RWPE1 (cell line): ENCODE data around the gene KCNK2.

ENCODE experiments used
- CTCF ChIA-PET: fragments of 350-600 bp; sonication (Branson Sonifier 250); formaldehyde crosslinking; extraction: SDS; loops from one replicate; lab custom pipeline; 2021; lab: Yijun Ruan, JAX
- POLR2A ChIA-PET: fragments of 400-600 bp; formaldehyde crosslinking; extraction: SDS; loops from one replicate; lab custom pipeline; 2020; ENCODE audit warnings: antibody characterized with exemption; ENCODE audit not compliant: low non-redundant PET; lab: Yijun Ruan, JAX
- DNase-seq: peaks from one replicate; pipeline ENCODE4 v3.0.0; 2012; ENCODE audit warnings: low spot score
- H3K27ac ChIP-seq: fragments of 450-650 bp; 2 replicates; pipeline ENCODE4 v1.5.1; 2017
- CTCF ChIP-seq: fragments of 450-650 bp; conservative IDR thresholded peaks from 2 replicates; pipeline ENCODE4 v1.5.1; 2017; ENCODE audit warnings: low read depth, mild to moderate bottlenecking

The KCNK2 gene

GRCh38 chr1:215087603-215088002 lies 5.1 kb downstream of the KCNK2 start:
- no peak for TF ChIP-seq CTCF
- ChIA-PET POLR2A (no interaction called here), CTCF (interaction anchor here (0.6 kb wide), 1 partner anchor 803 kb away, joined by 4 read pairs; no protein-coding TSS in a partner anchor)

GRCh38 chr1:215094381-215094780 lies 11.8 kb downstream of the KCNK2 start:
- no peak for DNase-seq
- ChIA-PET CTCF (no interaction called here), POLR2A (no interaction called here)
- TF ChIP-seq CTCF, result no peak
- no peak overlapping the region for H3K27ac ChIP-seq

More at GRCh38 chr1:215087603-215088002, 5.1 kb downstream of the KCNK2 start:
- no peak for DNase-seq
- H3K27ac ChIP-seq, result no peak overlapping the region

GRCh38 chr1:215095524-215095923 lies 13.0 kb downstream of the KCNK2 start:
- no peak for DNase-seq
- ChIA-PET CTCF (no interaction called here), POLR2A (no interaction called here)
- no peak for TF ChIP-seq CTCF
- no peak overlapping the region for H3K27ac ChIP-seq

GRCh38 chr1:215101511-215101910 lies 19.0 kb downstream of the KCNK2 start:
- ChIA-PET POLR2A (no interaction called here), CTCF (interaction anchor here (0.8 kb wide), 1 partner anchor 9 kb away, joined by 3 read pairs; no protein-coding TSS in a partner anchor)
- no peak for DNase-seq
- no peak overlapping the region for H3K27ac ChIP-seq
- no peak for TF ChIP-seq CTCF

- CTCF ChIA-PET, result interaction anchor here (0.6 kb wide), 1 partner anchor 723 kb away, joined by 3 read pairs; no protein-coding TSS in a partner anchor
- no peak overlapping the region for H3K27ac ChIP-seq
- no peak for DNase-seq
- POLR2A ChIA-PET, result no interaction called here
- no peak for TF ChIP-seq CTCF
Measured at GRCh38 chr1:215104283-215104682, 21.7 kb downstream of the KCNK2 start.

GRCh38 chr1:215106067-215106466 lies 23.5 kb downstream of the KCNK2 start:
- H3K27ac ChIP-seq, result no peak overlapping the region
- CTCF ChIA-PET, result no interaction called here
- no peak for TF ChIP-seq CTCF
- no peak for DNase-seq
- POLR2A ChIA-PET, result no interaction called here

- DNase-seq, result no peak
- no peak overlapping the region for H3K27ac ChIP-seq
- TF ChIP-seq CTCF, result no peak
- POLR2A ChIA-PET, result no interaction called here
- CTCF ChIA-PET, result no interaction called here
Measured at GRCh38 chr1:215109171-215109570, 26.6 kb downstream of the KCNK2 start.
